Activated T-cell treated with anti-CD3 and anti-CD28 coated beads, Interleukin-2, amount 50 U/mL, for 1 hour (primary cell): ENCODE measurements around the gene TRAFD1.
"Not testable (repeated sequence)": the region's sequence is repeated elsewhere in the genome, so short reads cannot be mapped to it uniquely, and the experiment has no call there.

Source experiments
- DNase-seq: peaks from one replicate; pipeline ENCODE4 v3.0.0-alpha.2; 2020

The TRAFD1 gene

GRCh38 chr12:112115259-112116045 lies 9.9 kb upstream of the TRAFD1 start:
- no peak for DNase-seq

- DNase-seq, result no peak
These were observed 8.9 kb upstream of the TRAFD1 start for GRCh38 chr12:112116232-112117060.

GRCh38 chr12:112117685-112118084 lies 7.7 kb upstream of the TRAFD1 start:
- no peak for DNase-seq

- DNase-seq, result no peak
These were observed 3.4 kb upstream of the TRAFD1 start for GRCh38 chr12:112121780-112122565.

GRCh38 chr12:112122823-112123690 lies 2.3 kb upstream of the TRAFD1 start:
- no peak for DNase-seq

GRCh38 chr12:112124918-112125249 lies 476 bp upstream of the TRAFD1 start:
- no peak for DNase-seq

- DNase-seq, result no peak
These were observed 659 bp downstream of the TRAFD1 start for GRCh38 chr12:112126000-112126438.

GRCh38 chr12:112126911-112127310 lies 1.6 kb downstream of the TRAFD1 start:
- no peak for DNase-seq

GRCh38 chr12:112130441-112130998 lies 5.2 kb downstream of the TRAFD1 start:
- DNase-seq, result no peak

GRCh38 chr12:112131686-112132085 lies 6.3 kb downstream of the TRAFD1 start:
- no peak for DNase-seq

- DNase-seq, result no peak
These were observed 8.1 kb downstream of the TRAFD1 start for GRCh38 chr12:112133418-112133817.

GRCh38 chr12:112134731-112135130 lies 9.4 kb downstream of the TRAFD1 start:
- no peak for DNase-seq

GRCh38 chr12:112140728-112141127 lies 15.4 kb downstream of the TRAFD1 start:
- DNase-seq, result no peak

- no peak for DNase-seq
These were observed 20.8 kb downstream of the TRAFD1 start for GRCh38 chr12:112146123-112146522.

- no peak for DNase-seq
These were observed 22.7 kb downstream of the TRAFD1 start for GRCh38 chr12:112148031-112148513.

- no peak for DNase-seq
These were observed 24.2 kb downstream of the TRAFD1 start for GRCh38 chr12:112149596-112149995.

GRCh38 chr12:112151766-112152541 lies 26.6 kb downstream of the TRAFD1 start:
- DNase-seq, result no peak

GRCh38 chr12:112153181-112153892 lies 28.0 kb downstream of the TRAFD1 start:
- DNase-seq, result no peak

- no peak for DNase-seq
These were observed 28.5 kb downstream of the TRAFD1 start for GRCh38 chr12:112153893-112154219.

GRCh38 chr12:112158461-112159145 lies 33.2 kb downstream of the TRAFD1 start:
- DNase-seq, result not testable (repeated sequence)
